GM12878 (cell line): ENCODE data around the gene JADE1. TPM values are rescaled to one million over a fixed set of nuclear protein-coding genes. Genes with fewer than 3 reads are reported as not detected.

Experiments
- ATF7 ChIP-seq: fragments of 450-650 bp; IDR thresholded peaks from 2 replicates; pipeline ENCODE4 v1.6.1; 2016; ENCODE audit warnings: low read depth, mild to moderate bottlenecking
- CTCF ChIP-seq, 3 experiments: IDR thresholded peaks in 2 of 3; conservative IDR thresholded peaks in 1 of 3; 2 replicates each; pipeline ENCODE4 v1.5.1; 2011; ENCODE audit warnings: low read depth in 3 of 3, low read length in 3 of 3, mild to moderate bottlenecking in 3 of 3, control low read depth in 2 of 3, moderate library complexity in 2 of 3, inconsistent platforms in 1 of 3, mixed read lengths in 1 of 3; ENCODE audit not compliant: control insufficient read depth in 2 of 3, insufficient read depth in 1 of 3; ENCODE audit errors: extremely low read depth in 1 of 3
- MTA2 ChIP-seq: fragments of 450-650 bp; IDR thresholded peaks from 2 replicates; pipeline ENCODE4 v1.6.1; 2016; ENCODE audit warnings: low read depth, mild to moderate bottlenecking, moderate library complexity
- NBN ChIP-seq: fragments of 450-650 bp; IDR thresholded peaks from 2 replicates; pipeline ENCODE4 v1.6.1; 2016
- NFXL1 ChIP-seq: fragments of 450-650 bp; IDR thresholded peaks from 2 replicates; pipeline ENCODE4 v1.6.1; 2017; ENCODE audit warnings: antibody characterized with exemption, mild to moderate bottlenecking, borderline replicate concordance
- NFYA ChIP-seq: IDR thresholded peaks from 2 replicates; pipeline ENCODE4 v1.6.1; 2011; ENCODE audit warnings: low read depth, mild to moderate bottlenecking, low read length, improper control_type of control experiment, borderline replicate concordance
- NFYB ChIP-seq: IDR thresholded peaks from 2 replicates; pipeline ENCODE4 v1.6.1; 2011; ENCODE audit warnings: low read depth, mild to moderate bottlenecking, low read length, improper control_type of control experiment, moderate library complexity; ENCODE audit not compliant: insufficient read depth
- PAX8 ChIP-seq: fragments of 450-650 bp; IDR thresholded peaks from 2 replicates; pipeline ENCODE4 v1.6.1; 2017; ENCODE audit warnings: mild to moderate bottlenecking, moderate library complexity
- PKNOX1 ChIP-seq: fragments of 450-650 bp; IDR thresholded peaks from 2 replicates; pipeline ENCODE4 v1.6.1; 2016; ENCODE audit warnings: mild to moderate bottlenecking
- POLR2AphosphoS2 ChIP-seq: IDR thresholded peaks from 2 replicates; pipeline ENCODE4 v1.6.1; 2011; ENCODE audit warnings: low read depth, mild to moderate bottlenecking, low read length, improper control_type of control experiment, moderate library complexity
- REST ChIP-seq: IDR thresholded peaks from 2 replicates; pipeline ENCODE4 v1.6.1; 2012; ENCODE audit warnings: mild to moderate bottlenecking, low read depth, low read length
- SIN3A ChIP-seq: IDR thresholded peaks from 2 replicates; pipeline ENCODE4 v1.6.1; 2012; ENCODE audit warnings: low read depth, low read length, improper control_type of control experiment
- SREBF1 ChIP-seq: IDR thresholded peaks from 2 replicates; pipeline ENCODE4 v1.6.1; 2012; ENCODE audit warnings: mild to moderate bottlenecking, low read length
- YY1 ChIP-seq: IDR thresholded peaks from 2 replicates; pipeline ENCODE4 v1.6.1; 2011; ENCODE audit warnings: low read depth, mild to moderate bottlenecking, low read length
- ZBED1 ChIP-seq: IDR thresholded peaks from 2 replicates; pipeline ENCODE4 v1.6.1; 2016; ENCODE audit warnings: borderline replicate concordance
- polyA plus RNA-seq, 11 experiments: library from polyadenylated mRNA; depleted of rRNA in 4 of 11; unstranded in 6 of 11; stranded (reverse) in 5 of 11; fragments of >200 nt; fragmentation: Nextera tagmentation in 4 of 11; fragmentation: Illumina TruSeq in 1 of 11; extraction: Ambion mirVana in 4 of 11; extraction: Trizol in 1 of 11; gene quantifications; 1 replicate in 1 of 11; 2 replicates in 10 of 11; pipeline versions ENCODE4 v1.2.1 to v1.2.3, GENCODE V29; 2011 to 2016; ENCODE audit warnings: inconsistent platforms in 2 of 11, missing spikeins in 2 of 11, low read depth in 1 of 11
- total RNA-seq, 4 experiments: library from RNA; depleted of rRNA in 3 of 4; stranded (reverse); fragments of >200 nt in 3 of 4; fragmentation: Illumina TruSeq in 1 of 4; extraction: Trizol in 1 of 4; gene quantifications; 2 replicates each; pipeline versions ENCODE4 v1.2.1 to v1.2.3, GENCODE V29; 2013 to 2021

JADE1 gene
- total and polyA plus RNA-seq, 10 of the 15 experiments (the other 5 are each of a cell fraction or from before 2014, with no cell fraction given): 5.9 to 27.2 (median 15.8) TPM

DNA sequence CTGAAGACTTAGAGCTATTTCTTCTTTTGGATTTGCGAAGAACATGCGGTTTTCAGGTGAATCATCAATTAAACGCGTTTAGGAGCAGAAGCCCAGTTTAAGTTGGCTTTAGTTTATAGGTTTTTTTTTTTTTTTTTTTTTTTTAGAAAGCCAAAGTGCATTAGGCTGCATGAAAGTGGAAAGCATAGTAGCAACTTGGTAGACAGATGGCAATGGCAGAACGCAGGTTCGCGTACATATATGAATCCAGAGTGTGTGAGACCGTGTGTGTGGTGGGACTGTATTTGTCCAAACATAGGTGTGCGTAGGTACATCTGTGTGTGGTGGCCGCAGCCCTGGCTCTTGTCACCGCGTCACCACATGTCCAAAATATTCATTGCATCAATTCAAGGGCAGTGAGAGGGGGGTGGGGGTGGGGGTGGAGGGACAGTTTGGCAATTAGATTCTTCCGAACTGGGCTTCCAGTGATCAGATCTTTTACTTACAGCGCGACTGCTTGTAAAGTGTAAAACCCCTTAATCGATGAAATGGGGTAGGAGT, 901 bp downstream of the JADE1 start (continued):
- TF ChIP-seq CTCF (IDR thresholded peaks at IDR 0.05 in 2 of 3, conservative IDR thresholded peaks at IDR 0.05 in 1 of 3; ENCODE audit: control insufficient read depth in 2 of 3, extremely low read depth in 1 of 3, insufficient read depth in 1 of 3, low read depth in 3 of 3, low read length in 3 of 3) (peak in 1 of 3 experiments; percentile 48; a peak in 2 of 6 replicates), YY1 (no peak), REST (no peak), NFXL1 (no peak), PKNOX1 (0 out of 2 replicates have a peak, but pooled peaks have one; percentile 20), NBN (no peak), MTA2 (no peak), NFYA (no peak), SIN3A (no peak), PAX8 (no peak), ZBED1 (0 out of 2 replicates have a peak, but pooled peaks have one; percentile 12), ATF7 (0 out of 2 replicates have a peak, but pooled peaks have one; percentile 29), POLR2AphosphoS2 (no peak), SREBF1 (no peak), NFYB (no peak)
